Gastrocnemius medialis (tissue), 4 donors: Measurements from ENCODE around the gene ZNRD2. TPM values are rescaled to one million over a fixed set of nuclear protein-coding genes. Genes with fewer than 3 reads are reported as not detected.
A peak's percentile ranks its signal among the peaks of the same experiment; 100 is the strongest.

Experiments
- ATAC-seq, 2 donors: fragments of 150-250 bp; one replicate each; pipeline ENCODE4 v1.9.1; 2016
- DNase-seq, 2 donors: peaks; one replicate each; pipeline ENCODE4 v3.0.0-alpha.2; 2019
- H3K27ac ChIP-seq, 4 donors: fragments of 200-600 bp; sonication (generic); 1 replicate in 1 of 4; 2 replicates in 3 of 4; pipeline ENCODE4 v1.5.1; 2016 to 2018; ENCODE audit warnings: mild to moderate bottlenecking in 2 of 4, moderate library complexity in 1 of 4
- H3K27me3 ChIP-seq, 3 donors: fragments of 200-600 bp; sonication (generic) in 2 of 3; 1 replicate in 1 of 3; 2 replicates in 2 of 3; pipeline versions ENCODE4 v1.5.1 to v1.6.0; 2016 to 2019; ENCODE audit warnings: mild to moderate bottlenecking in 1 of 3, moderate library complexity in 1 of 3
- H3K36me3 ChIP-seq, 2 donors: fragments of 200-600 bp; sonication (generic) in 1 of 2; one replicate each; pipeline ENCODE4 v1.5.1; 2017 to 2018
- H3K4me1 ChIP-seq, 2 donors: fragments of 200-600 bp; sonication (generic) in 1 of 2; one replicate each; pipeline ENCODE4 v1.5.1; 2016 to 2017; ENCODE audit warnings: mild to moderate bottlenecking in 2 of 2
- H3K4me3 ChIP-seq, 4 donors: fragments of 200-600 bp; sonication (generic) in 3 of 4; 1 replicate in 1 of 4; 2 replicates in 3 of 4; pipeline ENCODE4 v1.5.1; 2016 to 2019; ENCODE audit warnings: mild to moderate bottlenecking in 2 of 4
- H3K9me3 ChIP-seq, 3 donors: fragments of 200-600 bp; sonication (generic) in 2 of 3; 1 replicate in 1 of 3; 2 replicates in 2 of 3; pipeline ENCODE4 v1.5.1; 2016 to 2019
- POLR2A ChIP-seq, 2 donors: fragments of 450-650 bp; IDR thresholded peaks; one replicate each; pipeline ENCODE4 v1.6.1; 2017; ENCODE audit warnings: antibody characterized with exemption in 2 of 2, mild to moderate bottlenecking in 2 of 2, moderate library complexity in 2 of 2
- in situ Hi-C, 4 donors: fragments of 200-750 bp; cut with MboI; loops; one replicate each; pipeline versions ENCODE4 v1.15.0 to v1.8.0; 2017; ENCODE audit warnings: low sequenced_read_pairs in 4 of 4
- intact Hi-C: fragments of 100-400 bp; cut with DNase I; formaldehyde crosslinking; loops from one replicate; pipeline ENCODE4 v1.15.1; 2023; ENCODE audit warnings: low total_unique reads
- total RNA-seq, 4 donors: library from RNA; depleted of rRNA; stranded (reverse); fragments of >200 nt; gene quantifications; one replicate each; pipeline versions ENCODE4 v1.1.0 to v1.2.3, GENCODE V29; 2016
- TF ChIP-seq, protein P1 (sequence below), 5 experiments: fragments of 450-650 bp in 3 of 5; fragments of 200-600 bp in 2 of 5; sonication (generic) in 2 of 5; IDR thresholded peaks in 4 of 5; conservative IDR thresholded peaks in 1 of 5; 1 replicate in 4 of 5; 2 replicates in 1 of 5; pipeline ENCODE4 v1.5.1; 2016 to 2019; ENCODE audit warnings: antibody characterized with exemption in 5 of 5, mild to moderate bottlenecking in 3 of 5, moderate library complexity in 3 of 5

ZNRD2 gene
- total RNA-seq, 4 donors from 2014 or later: 54.7 to 99.4 (median 75.3) TPM

DNA sequence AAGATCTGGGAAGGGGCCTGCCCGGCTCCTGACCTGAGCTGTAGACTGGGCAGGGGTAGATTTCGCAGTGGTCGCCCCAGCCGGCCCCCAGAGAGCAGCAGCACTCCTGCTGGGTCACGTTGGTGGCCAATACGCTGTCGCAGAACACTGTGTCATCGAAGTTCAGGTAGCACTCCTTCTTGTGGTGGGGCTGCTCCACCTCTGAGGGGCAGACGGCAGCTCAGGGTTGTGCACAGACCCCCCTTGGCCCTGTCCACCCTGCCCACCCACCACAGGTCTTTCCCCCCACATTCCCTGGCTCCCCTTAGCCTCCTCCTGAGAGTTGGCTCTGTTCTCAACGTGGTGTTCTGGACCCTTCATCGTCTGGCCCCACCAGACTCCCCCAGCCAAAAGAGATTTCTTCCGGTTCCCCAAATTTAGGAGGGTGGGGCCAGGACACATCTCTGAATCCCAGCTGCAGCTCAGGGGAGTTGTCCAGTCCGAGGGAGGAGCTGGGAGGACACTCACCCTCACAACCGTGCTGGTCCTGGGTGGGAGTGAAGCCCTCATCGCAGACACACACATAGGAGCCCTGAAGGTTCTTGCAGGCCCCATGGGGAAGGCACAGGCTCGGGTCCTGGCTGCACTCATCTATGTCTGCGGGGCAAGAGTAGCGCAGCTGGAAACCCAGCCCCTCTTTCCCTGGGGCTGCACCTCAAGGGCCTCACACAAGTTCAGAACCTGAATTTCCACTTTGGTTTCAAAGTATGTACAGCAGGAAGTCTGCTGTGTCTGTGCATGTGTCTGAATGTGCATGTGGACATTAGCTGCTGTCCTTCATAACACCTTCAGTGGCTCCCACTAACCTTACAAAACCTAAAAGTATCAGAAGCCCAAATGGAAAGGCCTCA lies 28.9 kb upstream of the ZNRD2 start:
- intact Hi-C loops: no loop called here

GRCh38 chr11:65542738-65543390 lies 27.4 kb upstream of the ZNRD2 start:
- H3K4me1 ChIP-seq: peaks cover 7 to 16% of the 10 kb centered on the region in 2 donors
- H3K4me3 ChIP-seq: no peak overlapping the region
- in situ Hi-C loops: no loop called here
- H3K27me3 ChIP-seq: no peaks in the 10 kb centered on the region
- no peak for TF ChIP-seq POLR2A (IDR thresholded peaks at IDR 0.05)
- TF ChIP-seq, protein P1, sequence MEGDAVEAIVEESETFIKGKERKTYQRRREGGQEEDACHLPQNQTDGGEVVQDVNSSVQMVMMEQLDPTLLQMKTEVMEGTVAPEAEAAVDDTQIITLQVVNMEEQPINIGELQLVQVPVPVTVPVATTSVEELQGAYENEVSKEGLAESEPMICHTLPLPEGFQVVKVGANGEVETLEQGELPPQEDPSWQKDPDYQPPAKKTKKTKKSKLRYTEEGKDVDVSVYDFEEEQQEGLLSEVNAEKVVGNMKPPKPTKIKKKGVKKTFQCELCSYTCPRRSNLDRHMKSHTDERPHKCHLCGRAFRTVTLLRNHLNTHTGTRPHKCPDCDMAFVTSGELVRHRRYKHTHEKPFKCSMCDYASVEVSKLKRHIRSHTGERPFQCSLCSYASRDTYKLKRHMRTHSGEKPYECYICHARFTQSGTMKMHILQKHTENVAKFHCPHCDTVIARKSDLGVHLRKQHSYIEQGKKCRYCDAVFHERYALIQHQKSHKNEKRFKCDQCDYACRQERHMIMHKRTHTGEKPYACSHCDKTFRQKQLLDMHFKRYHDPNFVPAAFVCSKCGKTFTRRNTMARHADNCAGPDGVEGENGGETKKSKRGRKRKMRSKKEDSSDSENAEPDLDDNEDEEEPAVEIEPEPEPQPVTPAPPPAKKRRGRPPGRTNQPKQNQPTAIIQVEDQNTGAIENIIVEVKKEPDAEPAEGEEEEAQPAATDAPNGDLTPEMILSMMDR (IDR thresholded peaks at IDR 0.05 in 4 of 5, conservative IDR thresholded peaks at IDR 0.05 in 1 of 5): no peak
- H3K27ac ChIP-seq: no peak overlapping the region
- no peak for DNase-seq
- ATAC-seq: no peak
- no peaks in the 10 kb centered on the region for H3K9me3 ChIP-seq
- H3K36me3 ChIP-seq: peaks cover 0 to 7% of the 10 kb centered on the region in 2 donors
- intact Hi-C loops: no loop called here

More for the DNA sequence above, 28.9 kb upstream of the ZNRD2 start:
- Histone ChIP-seq H3K4me1 (peaks cover 7 to 16% of the 10 kb centered on the region in 2 donors), H3K4me3 (peak overlapping the region; percentile 60 to 76 (median 64)), H3K27ac (peak overlapping the region; percentile 86 to 92 (median 90)), H3K36me3 (peaks cover 0 to 19% of the 10 kb centered on the region in 2 donors), H3K27me3 (no peaks in the 10 kb centered on the region), H3K9me3 (no peaks in the 10 kb centered on the region)
- ATAC-seq (no peak), DNase-seq (no peak)
- in situ Hi-C loops: no loop called here
- no peak for TF ChIP-seq POLR2A (IDR thresholded peaks at IDR 0.05)
- TF ChIP-seq, protein P1 (IDR thresholded peaks at IDR 0.05 in 4 of 5, conservative IDR thresholded peaks at IDR 0.05 in 1 of 5): no peak

DNA sequence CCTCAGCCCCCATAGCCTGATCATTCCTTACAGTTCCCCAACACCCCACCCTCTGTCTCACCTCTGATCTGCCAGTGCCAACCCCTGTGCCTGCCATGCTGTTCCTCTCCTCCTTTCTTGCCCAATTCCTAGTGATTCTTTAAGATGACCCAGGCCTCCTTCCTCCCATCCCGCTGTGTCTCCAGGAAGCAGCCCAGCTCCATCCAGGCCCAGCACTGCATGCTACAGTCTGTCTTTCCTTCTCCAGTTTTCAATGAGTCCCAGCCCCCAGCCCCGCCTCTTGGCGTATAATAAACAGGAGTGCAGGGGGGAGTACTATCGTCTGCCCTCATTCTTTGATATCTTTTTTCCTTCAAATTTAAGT lies 24.4 kb upstream of the ZNRD2 start:
- TF ChIP-seq, protein P1 (IDR thresholded peaks at IDR 0.05 in 4 of 5, conservative IDR thresholded peaks at IDR 0.05 in 1 of 5): no peak
- no peak for TF ChIP-seq POLR2A (IDR thresholded peaks at IDR 0.05)
- intact Hi-C loops: no loop called here
- Histone ChIP-seq H3K9me3 (no peaks in the 10 kb centered on the region), H3K27ac (no peak overlapping the region), H3K27me3 (no peaks in the 10 kb centered on the region), H3K36me3 (peaks cover 0 to 6% of the 10 kb centered on the region in 2 donors), H3K4me1 (peaks cover 7 to 9% of the 10 kb centered on the region in 2 donors), H3K4me3 (no peak overlapping the region)
- DNase-seq (no peak), ATAC-seq (no peak)
- in situ Hi-C loops: no loop called here

- DNase-seq (peak in 1 of 2 donors; percentile 61), ATAC-seq (peak; percentile 11 to 37)
- H3K27ac ChIP-seq: peak overlapping the region in 1 of 4 donors; percentile 29
- H3K36me3 ChIP-seq: peaks cover 0 to 6% of the 10 kb centered on the region in 2 donors
- no peak overlapping the region for H3K4me3 ChIP-seq
- no peaks in the 10 kb centered on the region for H3K9me3 ChIP-seq
- in situ Hi-C loops: no loop called here
- no peak for TF ChIP-seq POLR2A (IDR thresholded peaks at IDR 0.05)
- TF ChIP-seq, protein P1 (IDR thresholded peaks at IDR 0.05 in 4 of 5, conservative IDR thresholded peaks at IDR 0.05 in 1 of 5): no peak
- intact Hi-C loops: no loop called here
- H3K4me1 ChIP-seq: peaks cover 2 to 4% of the 10 kb centered on the region in 2 donors
- no peaks in the 10 kb centered on the region for H3K27me3 ChIP-seq
These were observed 23.9 kb upstream of the ZNRD2 start for GRCh38 chr11:65546217-65546958.
